Natural killer cell (primary cell): ENCODE data around the gene IL1RAPL1. TPM values are rescaled to one million over a fixed set of nuclear protein-coding genes. Genes with fewer than 3 reads are reported as not detected.
"Not testable (repeated sequence)": the region's sequence is repeated elsewhere in the genome, so short reads cannot be mapped to it uniquely, and the experiment has no call there.

ENCODE experiments used
- ATAC-seq, 3 donors: fragments of 150-1000 bp in 2 of 3; fragments of 200-7000 bp in 1 of 3; cut with Tn5 transposase; 1 replicate in 1 of 3; 2 replicates in 2 of 3; pipeline ENCODE4 v1.10.0; 2021; ENCODE audit warnings: mild to moderate bottlenecking in 2 of 3, moderate library complexity in 2 of 3
- DNase-seq, 2 donors: peaks; one replicate each; pipeline versions ENCODE4 v3.0.0 to v3.0.0-alpha.2; 2013 to 2021; ENCODE audit warnings: mixed read lengths in 1 of 2
- H3K27ac ChIP-seq: one replicate; pipeline ENCODE4 v1.5.1; 2013; ENCODE audit warnings: mild to moderate bottlenecking, low read length
- H3K27me3 ChIP-seq: one replicate; pipeline ENCODE4 v1.6.1; 2013; ENCODE audit warnings: low read length; ENCODE audit not compliant: control insufficient read depth, insufficient read depth
- H3K36me3 ChIP-seq: one replicate; pipeline ENCODE4 v1.6.1; 2013; ENCODE audit warnings: low read length; ENCODE audit not compliant: control insufficient read depth, insufficient read depth
- H3K4me1 ChIP-seq: one replicate; pipeline ENCODE4 v1.6.1; 2013; ENCODE audit warnings: low read length; ENCODE audit not compliant: control insufficient read depth, insufficient read depth
- H3K4me3 ChIP-seq: one replicate; pipeline ENCODE4 v1.5.1; 2013; ENCODE audit warnings: low read length
- H3K9me3 ChIP-seq: one replicate; pipeline ENCODE4 v1.6.1; 2013; ENCODE audit warnings: low read length; ENCODE audit not compliant: control insufficient read depth, insufficient read depth
- H3K27ac Mint-ChIP-seq, 2 donors: one replicate each; pipeline ENCODE4 v1.8.0; 2022; ENCODE audit warnings: mild to moderate bottlenecking in 2 of 2, mixed read lengths in 2 of 2, moderate library complexity in 1 of 2
- H3K27me3 Mint-ChIP-seq, 2 donors: one replicate each; pipeline ENCODE4 v1.8.0; 2022; ENCODE audit warnings: low read depth in 2 of 2, mixed read lengths in 2 of 2
- H3K36me3 Mint-ChIP-seq: one replicate; pipeline ENCODE4 v1.8.0; 2022; ENCODE audit warnings: mixed read lengths
- H3K4me1 Mint-ChIP-seq, 2 donors: one replicate each; pipeline ENCODE4 v1.8.0; 2022; ENCODE audit warnings: mixed read lengths in 2 of 2
- H3K4me3 Mint-ChIP-seq: one replicate; pipeline ENCODE4 v1.8.0; 2022; ENCODE audit warnings: mild to moderate bottlenecking, moderate library complexity, mixed read lengths
- H3K9me3 Mint-ChIP-seq, 2 donors: one replicate each; pipeline ENCODE4 v1.8.0; 2022; ENCODE audit warnings: mixed read lengths in 2 of 2
- CTCF ChIP-seq: fragments of 200-600 bp; IDR thresholded peaks from one replicate; pipeline ENCODE4 v1.8.0; 2022; ENCODE audit warnings: antibody characterized with exemption
- WGBS: methylation state at CpG from one replicate; pipeline ENCODE4 v1.1.7; 2013; ENCODE audit warnings: missing lambda C conversion rate; ENCODE audit not compliant: insufficient coverage; 5-methylcytosine and 5-hydroxymethylcytosine counted together
- intact Hi-C: fragments of 100-400 bp; cut with micrococcal nuclease; formaldehyde crosslinking; loops from one replicate; pipeline ENCODE4 v1.14.2; 2022
- total RNA-seq, 4 donors: library from RNA; stranded (reverse); fragments of 120-200 nt in 1 of 4; gene quantifications; one replicate each; pipeline versions ENCODE4 v1.2.3 to v1.2.4, GENCODE V29; 2013 to 2022

IL1RAPL1 gene
- total RNA-seq, 3 donors from 2014 or later (not counting 1 experiment from before 2014, with no cell fraction given): not detected

GRCh38 chrX:29348288-29348687 is 761.0 kb downstream of the IL1RAPL1 start:
- H3K27ac ChIP-seq: no peak overlapping the region
- no peaks in the 10 kb centered on the region for H3K36me3 ChIP-seq
- H3K9me3 Mint-ChIP-seq: peaks cover 4 to 12% of the 10 kb centered on the region in 2 donors
- intact Hi-C loops: no loop called here
- H3K4me1 Mint-ChIP-seq: no peaks in the 10 kb centered on the region
- H3K36me3 Mint-ChIP-seq: no peaks in the 10 kb centered on the region
- no peak overlapping the region for H3K4me3 ChIP-seq
- no peak overlapping the region for H3K27ac Mint-ChIP-seq
- TF ChIP-seq CTCF: no peak
- DNase-seq (no peak), ATAC-seq (no peak)
- no peaks in the 10 kb centered on the region for H3K4me1 ChIP-seq
- no peak overlapping the region for H3K4me3 Mint-ChIP-seq
- no peaks in the 10 kb centered on the region for H3K27me3 ChIP-seq
- H3K9me3 ChIP-seq: no peaks in the 10 kb centered on the region
- H3K27me3 Mint-ChIP-seq: no peaks in the 10 kb centered on the region

GRCh38 chrX:29359276-29359675 is 772.0 kb downstream of the IL1RAPL1 start:
- TF ChIP-seq CTCF: no peak
- Mint-ChIP-seq H3K27me3 (no peaks in the 10 kb centered on the region), H3K4me3 (no peak overlapping the region), H3K27ac (no peak overlapping the region), H3K9me3 (peaks cover 0 to 7% of the 10 kb centered on the region in 2 donors), H3K4me1 (no peaks in the 10 kb centered on the region), H3K36me3 (no peaks in the 10 kb centered on the region)
- no peaks in the 10 kb centered on the region for H3K27me3 ChIP-seq
- H3K27ac ChIP-seq: no peak overlapping the region
- WGBS: no CpG with 5 or more reads among the region's 1 CpG
- no peaks in the 10 kb centered on the region for H3K4me1 ChIP-seq
- H3K4me3 ChIP-seq: no peak overlapping the region
- no peak for DNase-seq
- ATAC-seq: no peak
- no peaks in the 10 kb centered on the region for H3K9me3 ChIP-seq
- intact Hi-C loops: no loop called here
- no peaks in the 10 kb centered on the region for H3K36me3 ChIP-seq

GRCh38 chrX:29374765-29375164 is 787.5 kb downstream of the IL1RAPL1 start:
- H3K9me3 ChIP-seq, H3K9me3 Mint-ChIP-seq, H3K4me3 Mint-ChIP-seq, H3K36me3 ChIP-seq, H3K27me3 ChIP-seq, H3K27ac ChIP-seq, H3K27ac Mint-ChIP-seq, H3K36me3 Mint-ChIP-seq, H3K27me3 Mint-ChIP-seq, DNase-seq, intact Hi-C loops, H3K4me3 ChIP-seq, H3K4me1 ChIP-seq, H3K4me1 Mint-ChIP-seq, ATAC-seq: not testable (repeated sequence)

GRCh38 chrX:29376584-29376983 is 789.3 kb downstream of the IL1RAPL1 start:
- no peak for ATAC-seq
- Mint-ChIP-seq H3K4me1 (no peaks in the 10 kb centered on the region), H3K36me3 (no peaks in the 10 kb centered on the region), H3K9me3 (peaks cover 0 to 9% of the 10 kb centered on the region in 2 donors), H3K4me3 (no peak overlapping the region), H3K27me3 (no peaks in the 10 kb centered on the region), H3K27ac (no peak overlapping the region)
- peaks cover 5% of the 10 kb centered on the region for H3K9me3 ChIP-seq
- 70% methylated on average over 1 of the region's 1 CpG for WGBS
- no peak for DNase-seq
- no peak overlapping the region for H3K27ac ChIP-seq
- no peaks in the 10 kb centered on the region for H3K27me3 ChIP-seq
- no peaks in the 10 kb centered on the region for H3K36me3 ChIP-seq
- intact Hi-C loops: no loop called here
- no peak overlapping the region for H3K4me3 ChIP-seq
- no peak for TF ChIP-seq CTCF
- H3K4me1 ChIP-seq: no peaks in the 10 kb centered on the region
